NB4 (cell line): Measurements from ENCODE around the gene IFNA8.

Source experiments
- TF ChIP-seq, protein P1 (sequence below): IDR thresholded peaks from 2 replicates; pipeline ENCODE4 v1.6.1; 2011; ENCODE audit warnings: low read depth, low read length
- TF ChIP-seq, protein P2 (sequence below): IDR thresholded peaks from one replicate; pipeline ENCODE4 v1.5.1; 2012; ENCODE audit warnings: low read depth, low read length

- TF ChIP-seq, protein P1, sequence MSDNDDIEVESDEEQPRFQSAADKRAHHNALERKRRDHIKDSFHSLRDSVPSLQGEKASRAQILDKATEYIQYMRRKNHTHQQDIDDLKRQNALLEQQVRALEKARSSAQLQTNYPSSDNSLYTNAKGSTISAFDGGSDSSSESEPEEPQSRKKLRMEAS = no peak
- TF ChIP-seq, protein P2, sequence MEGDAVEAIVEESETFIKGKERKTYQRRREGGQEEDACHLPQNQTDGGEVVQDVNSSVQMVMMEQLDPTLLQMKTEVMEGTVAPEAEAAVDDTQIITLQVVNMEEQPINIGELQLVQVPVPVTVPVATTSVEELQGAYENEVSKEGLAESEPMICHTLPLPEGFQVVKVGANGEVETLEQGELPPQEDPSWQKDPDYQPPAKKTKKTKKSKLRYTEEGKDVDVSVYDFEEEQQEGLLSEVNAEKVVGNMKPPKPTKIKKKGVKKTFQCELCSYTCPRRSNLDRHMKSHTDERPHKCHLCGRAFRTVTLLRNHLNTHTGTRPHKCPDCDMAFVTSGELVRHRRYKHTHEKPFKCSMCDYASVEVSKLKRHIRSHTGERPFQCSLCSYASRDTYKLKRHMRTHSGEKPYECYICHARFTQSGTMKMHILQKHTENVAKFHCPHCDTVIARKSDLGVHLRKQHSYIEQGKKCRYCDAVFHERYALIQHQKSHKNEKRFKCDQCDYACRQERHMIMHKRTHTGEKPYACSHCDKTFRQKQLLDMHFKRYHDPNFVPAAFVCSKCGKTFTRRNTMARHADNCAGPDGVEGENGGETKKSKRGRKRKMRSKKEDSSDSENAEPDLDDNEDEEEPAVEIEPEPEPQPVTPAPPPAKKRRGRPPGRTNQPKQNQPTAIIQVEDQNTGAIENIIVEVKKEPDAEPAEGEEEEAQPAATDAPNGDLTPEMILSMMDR = no peak
Measured at GRCh38 chr9:21399956-21400355, 9.0 kb upstream of the IFNA8 start.
